Muscle layer of duodenum (tissue), 2 donors: ENCODE measurements around the gene PTPN2.
A peak's percentile ranks its signal among the peaks of the same experiment; 100 is the strongest.
"Not testable (repeated sequence)": the region's sequence is repeated elsewhere in the genome, so short reads cannot be mapped to it uniquely, and the experiment has no call there.

Source experiments
- H3K27ac ChIP-seq: one replicate; pipeline ENCODE4 v1.7.0; 2013; ENCODE audit warnings: mild to moderate bottlenecking, low read length
- H3K27me3 ChIP-seq: one replicate; pipeline ENCODE4 v1.7.0; 2013; ENCODE audit warnings: low read depth, mild to moderate bottlenecking, control low read depth, low read length
- H3K36me3 ChIP-seq, 2 donors: one replicate each; pipeline ENCODE4 v1.7.0; 2013; ENCODE audit warnings: low read length in 2 of 2, control low read depth in 1 of 2, mild to moderate bottlenecking in 1 of 2; ENCODE audit not compliant: insufficient read depth in 2 of 2, control insufficient read depth in 1 of 2
- H3K4me1 ChIP-seq, 2 donors: one replicate each; pipeline ENCODE4 v1.7.0; 2013; ENCODE audit warnings: low read length in 2 of 2, mild to moderate bottlenecking in 2 of 2, control low read depth in 1 of 2, moderate library complexity in 1 of 2; ENCODE audit not compliant: insufficient read depth in 2 of 2, control insufficient read depth in 1 of 2
- H3K4me3 ChIP-seq, 2 donors: one replicate each; pipeline ENCODE4 v1.7.0; 2013; ENCODE audit warnings: low read length in 2 of 2, low read depth in 1 of 2, mild to moderate bottlenecking in 1 of 2
- H3K9me3 ChIP-seq, 2 donors: one replicate each; pipeline ENCODE4 v1.7.0; 2013; ENCODE audit warnings: low read length in 2 of 2, control low read depth in 1 of 2, mild to moderate bottlenecking in 1 of 2; ENCODE audit not compliant: control insufficient read depth in 1 of 2
- donor health status: healthy.

PTPN2 gene

GRCh38 chr18:12911025-12911928 is 27.2 kb upstream of the PTPN2 start:
- H3K4me1 ChIP-seq, result peaks cover 0 to 11% of the 10 kb centered on the region in 2 donors
- H3K36me3 ChIP-seq, result no peaks in the 10 kb centered on the region
- H3K27ac ChIP-seq, result no peak overlapping the region
- H3K27me3 ChIP-seq, result no peaks in the 10 kb centered on the region
- H3K4me3 ChIP-seq, result peak overlapping the region; percentile 26 to 55
- no peaks in the 10 kb centered on the region for H3K9me3 ChIP-seq

GRCh38 chr18:12908706-12909105 is 24.7 kb upstream of the PTPN2 start:
- no peak overlapping the region for H3K4me3 ChIP-seq
- H3K27ac ChIP-seq, result no peak overlapping the region
- peaks cover 0 to 11% of the 10 kb centered on the region in 2 donors for H3K4me1 ChIP-seq
- H3K27me3 ChIP-seq, result no peaks in the 10 kb centered on the region
- H3K36me3 ChIP-seq, result no peaks in the 10 kb centered on the region
- no peaks in the 10 kb centered on the region for H3K9me3 ChIP-seq

GRCh38 chr18:12907258-12907925 is 23.4 kb upstream of the PTPN2 start:
- Histone ChIP-seq H3K27ac (no peak overlapping the region), H3K4me3 (no peak overlapping the region), H3K36me3 (no peaks in the 10 kb centered on the region), H3K27me3 (no peaks in the 10 kb centered on the region), H3K9me3 (no peaks in the 10 kb centered on the region), H3K4me1 (peaks cover 0 to 11% of the 10 kb centered on the region in 2 donors)

DNA sequence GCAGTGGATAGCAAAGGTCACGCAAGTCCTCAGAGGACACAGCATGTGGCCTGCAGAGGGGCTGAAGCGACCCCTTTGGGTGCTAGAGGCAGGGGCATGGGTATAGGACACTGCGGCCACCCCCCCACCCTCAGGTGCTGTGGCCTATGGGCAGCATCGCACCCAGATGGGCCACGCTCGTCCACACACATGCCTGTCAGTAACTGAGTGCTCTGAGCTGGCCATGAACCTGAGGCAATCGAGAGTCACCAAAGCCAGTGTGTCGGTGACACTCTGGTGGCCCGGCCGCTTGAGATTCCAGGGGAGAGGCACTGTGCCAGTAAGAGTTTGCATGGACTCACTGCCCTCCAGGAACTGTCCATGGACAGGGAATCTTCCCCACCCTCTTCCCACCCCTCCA is 22.7 kb upstream of the PTPN2 start:
- H3K9me3 ChIP-seq, result no peaks in the 10 kb centered on the region
- H3K36me3 ChIP-seq, result no peaks in the 10 kb centered on the region
- no peak overlapping the region for H3K27ac ChIP-seq
- H3K4me3 ChIP-seq, result no peak overlapping the region
- H3K4me1 ChIP-seq, result peaks cover 0 to 9% of the 10 kb centered on the region in 2 donors
- no peaks in the 10 kb centered on the region for H3K27me3 ChIP-seq

DNA sequence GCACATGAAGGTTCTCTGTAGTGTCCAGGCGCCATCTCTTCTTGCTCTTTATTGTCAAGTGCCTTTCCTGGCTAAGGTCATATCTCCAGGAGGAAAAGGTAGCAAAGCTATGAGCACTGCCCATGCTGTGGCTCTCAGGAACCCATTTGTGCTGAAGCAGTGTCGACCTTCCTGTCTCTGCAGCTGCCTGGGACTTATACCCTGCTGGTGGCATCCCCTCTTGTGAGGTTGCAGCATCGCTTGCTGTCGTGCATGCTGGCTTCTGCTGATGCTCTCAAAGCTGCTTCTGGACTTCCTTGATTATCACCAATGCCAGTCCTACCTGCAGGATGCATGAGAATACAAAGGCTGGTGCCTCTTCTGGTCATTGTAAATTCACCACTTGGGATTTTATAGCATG is 22.1 kb upstream of the PTPN2 start:
- H3K27ac ChIP-seq, result no peak overlapping the region
- no peak overlapping the region for H3K4me3 ChIP-seq
- H3K27me3 ChIP-seq, result no peaks in the 10 kb centered on the region
- no peaks in the 10 kb centered on the region for H3K36me3 ChIP-seq
- no peaks in the 10 kb centered on the region for H3K9me3 ChIP-seq
- H3K4me1 ChIP-seq, result peaks cover 0 to 5% of the 10 kb centered on the region in 2 donors

DNA sequence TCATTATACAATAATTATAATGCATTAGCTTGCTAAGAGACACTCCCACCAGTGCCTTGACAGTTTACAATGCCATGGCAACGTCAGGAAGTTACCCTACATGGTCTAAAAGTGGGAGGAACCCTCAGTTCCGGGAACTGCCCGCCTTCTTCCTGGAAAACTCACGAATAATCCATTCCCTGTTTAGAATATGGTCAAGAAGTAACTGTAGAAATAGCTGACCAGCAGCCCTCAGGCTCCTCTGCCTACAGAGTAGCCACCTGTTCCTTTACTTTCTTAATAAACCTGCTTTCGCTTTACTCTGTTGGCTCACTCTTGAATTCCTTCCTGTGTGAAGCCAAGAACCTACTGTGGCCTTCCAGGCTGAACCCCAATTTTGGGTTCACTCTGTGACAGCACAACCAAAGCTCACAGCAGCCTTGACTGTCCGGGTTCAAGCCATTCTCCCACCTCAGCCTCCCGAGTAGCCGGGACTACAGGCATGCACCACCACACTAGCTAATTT is 20.0 kb upstream of the PTPN2 start:
- Histone ChIP-seq H3K9me3 (no peaks in the 10 kb centered on the region), H3K4me1 (no peaks in the 10 kb centered on the region), H3K27me3 (no peaks in the 10 kb centered on the region), H3K36me3 (no peaks in the 10 kb centered on the region), H3K27ac (no peak overlapping the region), H3K4me3 (peak overlapping the region in 1 of 2 donors; percentile 11)

GRCh38 chr18:12901208-12901607 is 17.2 kb upstream of the PTPN2 start:
- not testable (repeated sequence) for H3K36me3 ChIP-seq, H3K27me3 ChIP-seq, H3K9me3 ChIP-seq

DNA sequence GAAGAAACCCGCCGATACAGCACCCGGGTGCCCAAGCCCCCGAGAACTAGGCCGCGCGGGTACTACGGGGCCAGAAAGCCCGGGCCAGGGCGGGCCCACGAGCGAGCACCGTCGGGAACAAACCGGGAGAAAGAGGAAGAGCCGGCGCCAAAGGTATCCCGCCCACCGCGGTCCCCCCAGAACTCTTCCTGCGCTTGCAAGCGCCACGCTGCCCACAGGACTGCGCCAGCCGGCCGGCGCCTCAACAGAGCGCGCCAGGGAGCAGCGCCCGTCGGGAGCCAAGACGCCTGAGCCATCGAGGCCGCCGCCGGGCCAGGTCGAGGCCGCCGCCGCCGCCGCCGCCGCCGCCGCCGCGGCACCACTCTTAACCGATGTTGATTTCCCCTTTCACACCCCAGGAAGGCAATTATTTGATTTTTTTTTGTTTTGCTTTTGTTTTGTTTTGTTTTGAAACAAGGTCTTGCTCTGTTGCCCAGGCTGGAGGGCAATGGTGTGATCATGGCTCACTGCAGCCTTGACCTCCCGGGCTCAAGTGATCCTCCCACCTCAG is 12.8 kb upstream of the PTPN2 start:
- not testable (repeated sequence) for H3K4me1 ChIP-seq, H3K4me3 ChIP-seq, H3K27me3 ChIP-seq

More at GRCh38 chr18:12901208-12901607, 17.2 kb upstream of the PTPN2 start:
- not testable (repeated sequence) for H3K27ac ChIP-seq, H3K4me1 ChIP-seq, H3K4me3 ChIP-seq

DNA sequence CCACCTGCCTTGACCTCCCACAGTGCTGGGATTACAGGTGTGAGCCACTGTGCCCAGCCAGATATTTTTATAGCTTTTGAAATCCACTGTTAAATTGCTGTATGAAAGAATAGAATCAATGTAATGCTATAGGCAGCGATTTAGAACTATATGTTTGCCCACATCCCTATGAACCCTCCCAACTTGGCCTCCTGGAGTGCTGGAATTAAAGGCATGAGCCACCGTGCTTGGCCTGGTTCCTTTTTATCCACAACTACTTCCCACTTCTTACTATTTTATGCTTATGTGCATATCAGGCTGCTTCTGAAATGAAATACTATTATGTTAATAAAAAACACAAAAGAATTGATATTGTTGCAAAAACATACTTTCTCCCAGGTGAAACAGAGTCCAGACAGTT is 11.6 kb upstream of the PTPN2 start:
- H3K27ac ChIP-seq, result no peak overlapping the region
- no peaks in the 10 kb centered on the region for H3K27me3 ChIP-seq
- no peaks in the 10 kb centered on the region for H3K4me1 ChIP-seq
- H3K4me3 ChIP-seq, result no peak overlapping the region
- no peaks in the 10 kb centered on the region for H3K9me3 ChIP-seq
- no peaks in the 10 kb centered on the region for H3K36me3 ChIP-seq

More for the DNA sequence above, 12.8 kb upstream of the PTPN2 start:
- not testable (repeated sequence) for H3K36me3 ChIP-seq, H3K9me3 ChIP-seq, H3K27ac ChIP-seq

GRCh38 chr18:12895014-12895413 is 11.0 kb upstream of the PTPN2 start:
- Histone ChIP-seq H3K36me3 (no peaks in the 10 kb centered on the region), H3K4me3 (no peak overlapping the region), H3K27ac (no peak overlapping the region), H3K27me3 (no peaks in the 10 kb centered on the region), H3K9me3 (no peaks in the 10 kb centered on the region), H3K4me1 (no peaks in the 10 kb centered on the region)

DNA sequence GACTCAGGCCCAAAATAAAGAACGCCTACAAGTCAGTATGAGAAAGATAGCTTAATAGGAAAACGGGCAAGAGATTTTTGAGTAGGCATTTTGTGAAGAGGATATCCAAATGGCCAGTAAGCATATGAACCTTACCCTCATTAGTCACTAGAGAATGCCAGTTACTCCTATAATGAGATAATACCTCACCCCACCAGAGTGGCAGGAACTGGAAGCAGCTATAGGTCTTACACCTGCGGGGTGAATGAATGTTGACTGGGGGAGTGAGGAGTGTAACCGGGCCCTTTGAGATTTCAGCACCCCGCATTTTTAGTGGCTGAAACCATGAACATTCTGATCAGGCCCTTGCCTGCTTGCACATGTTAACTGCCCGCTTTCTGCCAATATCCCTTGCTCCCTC is 7.5 kb upstream of the PTPN2 start:
- Histone ChIP-seq H3K9me3 (no peaks in the 10 kb centered on the region), H3K27me3 (no peaks in the 10 kb centered on the region), H3K4me1 (no peaks in the 10 kb centered on the region), H3K4me3 (no peak overlapping the region), H3K27ac (no peak overlapping the region), H3K36me3 (no peaks in the 10 kb centered on the region)
